PC-3 (cell line): ENCODE data around the gene PFKFB1.

ENCODE experiments used
- EZH2 ChIP-seq: fragments of 300-600 bp; sonication (generic); IDR thresholded peaks from one replicate; pipeline ENCODE4 v1.6.1; 2017; ENCODE audit warnings: antibody characterized with exemption, mild to moderate bottlenecking, low read length; ENCODE audit not compliant: unreplicated experiment
- TF ChIP-seq, protein P1 (sequence below): fragments of 300-600 bp; sonication (generic); conservative IDR thresholded peaks from 2 replicates; pipeline ENCODE4 v1.5.1; 2017; ENCODE audit warnings: antibody characterized with exemption, low read depth, mild to moderate bottlenecking, low read length

DNA sequence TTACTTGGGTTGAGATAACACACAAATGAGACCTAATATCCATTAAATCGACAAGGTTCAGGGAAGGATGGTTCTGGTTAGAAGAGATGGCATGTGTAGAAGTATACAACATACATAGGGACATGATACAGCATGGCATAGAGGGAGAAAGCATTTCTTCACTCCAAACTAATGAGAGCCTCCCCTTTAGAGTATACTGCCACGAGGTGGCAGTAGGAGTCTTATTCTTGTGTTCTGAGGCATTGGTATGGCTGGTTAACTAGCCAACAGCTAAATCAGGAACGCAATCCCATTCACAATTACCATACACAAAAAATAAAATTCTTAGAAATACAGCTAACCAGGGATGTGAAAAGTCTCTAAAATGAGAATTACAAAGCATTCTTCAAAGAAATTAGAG, 102.4 kb downstream of the PFKFB1 start:
- TF ChIP-seq, protein P1, sequence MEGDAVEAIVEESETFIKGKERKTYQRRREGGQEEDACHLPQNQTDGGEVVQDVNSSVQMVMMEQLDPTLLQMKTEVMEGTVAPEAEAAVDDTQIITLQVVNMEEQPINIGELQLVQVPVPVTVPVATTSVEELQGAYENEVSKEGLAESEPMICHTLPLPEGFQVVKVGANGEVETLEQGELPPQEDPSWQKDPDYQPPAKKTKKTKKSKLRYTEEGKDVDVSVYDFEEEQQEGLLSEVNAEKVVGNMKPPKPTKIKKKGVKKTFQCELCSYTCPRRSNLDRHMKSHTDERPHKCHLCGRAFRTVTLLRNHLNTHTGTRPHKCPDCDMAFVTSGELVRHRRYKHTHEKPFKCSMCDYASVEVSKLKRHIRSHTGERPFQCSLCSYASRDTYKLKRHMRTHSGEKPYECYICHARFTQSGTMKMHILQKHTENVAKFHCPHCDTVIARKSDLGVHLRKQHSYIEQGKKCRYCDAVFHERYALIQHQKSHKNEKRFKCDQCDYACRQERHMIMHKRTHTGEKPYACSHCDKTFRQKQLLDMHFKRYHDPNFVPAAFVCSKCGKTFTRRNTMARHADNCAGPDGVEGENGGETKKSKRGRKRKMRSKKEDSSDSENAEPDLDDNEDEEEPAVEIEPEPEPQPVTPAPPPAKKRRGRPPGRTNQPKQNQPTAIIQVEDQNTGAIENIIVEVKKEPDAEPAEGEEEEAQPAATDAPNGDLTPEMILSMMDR: peak; percentile 63; the same call in 1 of the 2 replicates
- no peak for TF ChIP-seq EZH2
